SJSA1 (cell line): ENCODE measurements around the gene CTDP1. TPM values are rescaled to one million over a fixed set of nuclear protein-coding genes. Genes with fewer than 3 reads are reported as not detected.

Experiments used
- DNase-seq, 2 experiments: peaks; one replicate each; pipeline ENCODE4 v3.0.0-alpha.2; 2015 to 2020; ENCODE audit warnings: low spot score in 2 of 2, low read depth in 1 of 2
- H3K27ac ChIP-seq: fragments of 250-450 bp; sonication (Bioruptor Pico); 2 replicates; pipeline ENCODE4 v1.5.1; 2020; ENCODE audit warnings: mild to moderate bottlenecking, moderate library complexity
- H3K27me3 ChIP-seq: fragments of 250-450 bp; sonication (Bioruptor Pico); replicated peaks from 2 replicates; pipeline ENCODE4 v1.5.1; 2020; ENCODE audit warnings: mild to moderate bottlenecking, moderate library complexity
- H3K36me3 ChIP-seq: fragments of 250-450 bp; sonication (Bioruptor Pico); 2 replicates; pipeline ENCODE4 v1.5.1; 2020; ENCODE audit warnings: mild to moderate bottlenecking
- H3K4me1 ChIP-seq: fragments of 250-450 bp; sonication (Bioruptor Pico); replicated peaks from 2 replicates; pipeline ENCODE4 v1.6.1; 2021; ENCODE audit warnings: mild to moderate bottlenecking
- H3K4me3 ChIP-seq: fragments of 250-450 bp; sonication (Bioruptor Pico); 2 replicates; pipeline ENCODE4 v1.5.1; 2020; ENCODE audit warnings: mild to moderate bottlenecking
- H3K9me3 ChIP-seq: fragments of 250-450 bp; sonication (Bioruptor Pico); replicated peaks from 2 replicates; pipeline ENCODE4 v1.5.1; 2020; ENCODE audit warnings: mild to moderate bottlenecking
- total RNA-seq: library from RNA; depleted of rRNA; stranded (reverse); fragments of >200 nt; shearing (Covaris generic); gene quantifications from 2 replicates; pipeline ENCODE4 v1.2.3, GENCODE V29; 2014; rRNA removed

The CTDP1 gene
- 23.0 TPM in 2 replicates for total RNA-seq

DNA sequence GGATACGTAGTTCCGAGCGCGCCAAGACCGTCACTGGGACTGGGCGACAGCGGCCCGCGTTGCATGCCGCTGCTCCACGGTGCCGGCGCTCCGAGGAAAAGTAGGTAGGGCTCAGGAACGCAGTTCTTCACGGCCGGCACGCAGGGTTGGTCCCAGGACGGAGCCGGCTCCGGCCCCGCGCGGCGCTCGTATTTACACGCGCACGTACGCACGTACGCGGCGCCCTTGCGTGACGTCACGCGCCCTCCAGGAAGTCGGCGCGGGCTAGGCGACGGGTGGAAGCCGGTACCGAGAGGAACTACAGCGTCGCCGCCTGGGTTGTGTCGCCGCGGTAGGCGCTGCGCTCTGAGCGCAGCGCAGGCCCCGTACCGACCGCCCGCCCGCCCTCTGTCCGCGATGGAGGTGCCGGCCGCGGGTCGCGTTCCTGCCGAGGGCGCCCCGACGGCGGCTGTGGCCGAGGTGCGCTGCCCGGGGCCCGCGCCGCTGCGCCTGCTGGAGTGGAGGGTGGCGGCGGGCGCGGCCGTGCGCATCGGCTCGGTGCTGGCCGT lies at the start of gene CTDP1:
CTDP1 (plus strand) TSS at position 252 of the 548 bp plus-strand sequence; CDS start at position 397, 145 bp downstream.
- peak within 1 kb of the TSS; percentile 92 for H3K4me3 ChIP-seq
- no peaks in the 10 kb centered on the region for H3K27me3 ChIP-seq
- H3K27ac ChIP-seq = peak within 1 kb of the TSS; percentile 98
- no peaks in the 10 kb centered on the region for H3K9me3 ChIP-seq
- peak; percentile 89 to 99 for DNase-seq
- peaks cover 28% of the 10 kb centered on the region for H3K36me3 ChIP-seq
- peaks cover 14% of the 10 kb centered on the region for H3K4me1 ChIP-seq

DNA sequence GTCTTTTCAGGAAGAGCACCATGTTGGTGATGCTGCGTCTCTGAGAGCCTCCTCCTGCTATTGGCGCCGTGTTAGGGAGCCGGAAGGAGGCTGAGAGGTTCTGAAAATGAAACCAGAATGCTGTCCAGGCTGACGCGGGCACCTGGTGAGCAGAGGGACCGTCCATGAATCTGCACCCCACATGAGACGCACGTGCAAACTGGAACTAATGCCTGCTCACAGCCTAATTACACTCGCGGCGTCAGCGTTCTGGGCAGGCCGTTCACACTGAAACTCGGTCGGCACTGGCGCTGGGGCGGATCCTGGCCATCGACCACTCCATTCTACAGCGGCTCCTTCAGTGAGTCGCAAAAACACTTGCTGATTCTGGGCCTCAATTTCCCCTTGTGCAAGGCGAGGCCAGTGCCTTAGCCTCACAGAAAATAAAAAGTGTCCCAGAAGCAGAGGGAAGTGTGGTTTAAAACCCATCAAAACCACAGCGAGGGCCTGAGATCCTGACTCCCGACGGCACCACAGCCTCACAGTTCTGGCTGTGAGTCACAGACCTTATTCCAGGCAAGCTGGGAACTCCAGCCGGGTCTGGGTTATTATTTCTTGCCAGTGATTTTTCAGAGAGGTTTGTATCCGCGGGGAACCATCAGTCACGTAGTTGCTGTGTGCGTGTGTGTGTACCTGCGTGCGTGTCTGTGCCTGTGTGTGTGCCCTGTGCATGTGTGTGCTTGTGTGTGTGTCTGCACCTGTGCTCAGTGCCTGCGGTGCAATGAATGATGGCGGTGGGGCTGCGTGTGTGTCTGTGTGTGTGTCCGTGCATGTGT lies 49.1 kb upstream of the CTDP1 start:
- H3K27ac ChIP-seq = no peak overlapping the region
- peaks cover 13% of the 10 kb centered on the region for H3K4me1 ChIP-seq
- 0 out of 2 replicates have a peak, but pooled peaks cover 4% of the 10 kb centered on the region for H3K9me3 ChIP-seq
- H3K36me3 ChIP-seq = no peaks in the 10 kb centered on the region
- H3K4me3 ChIP-seq = no peak overlapping the region
- no peaks in the 10 kb centered on the region for H3K27me3 ChIP-seq
- DNase-seq = no peak

GRCh38 chr18:79631096-79631507 lies 48.5 kb upstream of the CTDP1 start:
- Histone ChIP-seq H3K27me3 (no peaks in the 10 kb centered on the region), H3K4me1 (peaks cover 13% of the 10 kb centered on the region), H3K27ac (no peak overlapping the region), H3K4me3 (no peak overlapping the region), H3K9me3 (0 out of 2 replicates have a peak, but pooled peaks cover 4% of the 10 kb centered on the region), H3K36me3 (no peaks in the 10 kb centered on the region)
- DNase-seq = no peak

GRCh38 chr18:79631761-79632446 lies 47.7 kb upstream of the CTDP1 start:
- DNase-seq = no peak
- no peak overlapping the region for H3K4me3 ChIP-seq
- H3K9me3 ChIP-seq = 0 out of 2 replicates have a peak, but pooled peaks cover 4% of the 10 kb centered on the region
- no peaks in the 10 kb centered on the region for H3K36me3 ChIP-seq
- H3K27me3 ChIP-seq = no peaks in the 10 kb centered on the region
- H3K27ac ChIP-seq = no peak overlapping the region
- peaks cover 13% of the 10 kb centered on the region for H3K4me1 ChIP-seq

DNA sequence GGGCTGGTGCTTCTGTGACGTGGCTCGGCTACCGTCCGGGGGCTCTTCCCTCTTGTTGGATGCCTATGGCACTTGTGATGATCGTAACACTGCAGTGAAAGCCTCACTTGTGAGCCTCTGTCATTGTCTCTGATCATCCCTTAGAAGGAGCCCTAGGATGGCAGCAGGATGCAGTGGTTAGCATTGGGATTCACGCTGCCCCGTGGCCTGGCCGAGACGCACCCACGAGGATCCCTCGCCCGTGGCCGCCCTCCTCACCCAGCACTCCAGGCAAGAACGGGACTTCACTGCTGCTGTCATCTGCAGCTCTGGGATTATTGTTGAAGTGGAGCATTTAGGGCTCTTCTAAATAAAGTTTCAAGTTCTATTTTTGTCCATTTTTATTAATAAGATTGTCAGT lies 46.8 kb upstream of the CTDP1 start:
- no peak for DNase-seq
- Histone ChIP-seq H3K27ac (no peak overlapping the region), H3K4me1 (peaks cover 13% of the 10 kb centered on the region), H3K4me3 (no peak overlapping the region), H3K36me3 (no peaks in the 10 kb centered on the region), H3K27me3 (no peaks in the 10 kb centered on the region), H3K9me3 (0 out of 2 replicates have a peak, but pooled peaks cover 4% of the 10 kb centered on the region)

GRCh38 chr18:79634186-79634585 lies 45.4 kb upstream of the CTDP1 start:
- Histone ChIP-seq H3K36me3 (no peaks in the 10 kb centered on the region), H3K9me3 (0 out of 2 replicates have a peak, but pooled peaks cover 4% of the 10 kb centered on the region), H3K4me3 (no peak overlapping the region), H3K27ac (no peak overlapping the region), H3K4me1 (peaks cover 13% of the 10 kb centered on the region), H3K27me3 (no peaks in the 10 kb centered on the region)
- no peak for DNase-seq

DNA sequence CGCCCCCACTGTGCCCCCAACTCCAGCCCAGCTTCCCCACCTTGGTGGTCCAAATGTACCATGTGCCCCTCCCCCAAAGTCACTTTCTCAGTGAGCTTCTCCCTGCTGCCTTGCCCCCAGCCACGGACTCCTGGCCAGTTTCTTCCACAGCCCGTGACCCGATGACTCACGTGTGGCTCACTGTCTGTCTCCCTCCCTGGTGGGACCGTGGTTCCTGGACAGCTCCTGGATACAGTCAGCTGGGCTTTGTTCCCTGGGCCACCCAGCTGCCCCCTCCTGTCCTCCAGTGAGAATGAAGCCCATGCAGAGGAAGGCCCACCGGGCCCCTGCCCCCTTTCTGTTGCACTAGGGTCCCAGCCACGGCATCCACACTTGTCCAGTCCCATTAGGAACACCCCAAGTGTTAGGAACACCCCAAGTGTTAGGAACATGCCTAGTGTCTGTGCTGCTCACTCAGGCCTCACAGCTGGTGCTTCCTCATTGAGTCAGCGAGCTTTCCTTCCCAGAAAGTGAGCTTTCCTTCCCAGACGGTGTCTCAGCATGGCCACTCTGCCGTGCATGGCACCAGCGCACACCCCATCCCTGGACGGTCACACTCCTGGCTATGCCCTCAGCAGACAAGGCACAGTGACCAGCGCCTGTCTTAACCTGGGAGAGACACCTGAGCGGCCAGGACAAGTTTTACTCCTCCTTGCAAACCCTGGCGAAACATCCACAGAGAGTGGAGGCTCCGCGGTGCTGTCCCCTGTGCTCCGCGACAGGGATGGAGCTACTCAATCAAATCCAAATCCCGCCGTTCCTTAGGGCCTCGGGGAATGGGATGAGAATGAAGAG lies 44.8 kb upstream of the CTDP1 start:
- no peak overlapping the region for H3K27ac ChIP-seq
- no peaks in the 10 kb centered on the region for H3K27me3 ChIP-seq
- DNase-seq = peak in 1 of 2 experiments; percentile 46
- 0 out of 2 replicates have a peak, but pooled peaks cover 4% of the 10 kb centered on the region for H3K9me3 ChIP-seq
- H3K36me3 ChIP-seq = no peaks in the 10 kb centered on the region
- peaks cover 13% of the 10 kb centered on the region for H3K4me1 ChIP-seq
- no peak overlapping the region for H3K4me3 ChIP-seq

- H3K4me3 ChIP-seq = no peak overlapping the region
- H3K27me3 ChIP-seq = no peaks in the 10 kb centered on the region
- no peak for DNase-seq
- no peak overlapping the region for H3K27ac ChIP-seq
- H3K4me1 ChIP-seq = peaks cover 12% of the 10 kb centered on the region
- H3K36me3 ChIP-seq = no peaks in the 10 kb centered on the region
- H3K9me3 ChIP-seq = 0 out of 2 replicates have a peak, but pooled peaks cover 4% of the 10 kb centered on the region
Observed at GRCh38 chr18:79635427-79635726, 44.2 kb upstream of the CTDP1 start.

- Histone ChIP-seq H3K9me3 (0 out of 2 replicates have a peak, but pooled peaks cover 4% of the 10 kb centered on the region), H3K4me1 (peaks cover 9% of the 10 kb centered on the region), H3K27ac (no peak overlapping the region), H3K27me3 (no peaks in the 10 kb centered on the region), H3K36me3 (no peaks in the 10 kb centered on the region), H3K4me3 (no peak overlapping the region)
- no peak for DNase-seq
Observed at GRCh38 chr18:79637181-79637920, 42.3 kb upstream of the CTDP1 start.

DNA sequence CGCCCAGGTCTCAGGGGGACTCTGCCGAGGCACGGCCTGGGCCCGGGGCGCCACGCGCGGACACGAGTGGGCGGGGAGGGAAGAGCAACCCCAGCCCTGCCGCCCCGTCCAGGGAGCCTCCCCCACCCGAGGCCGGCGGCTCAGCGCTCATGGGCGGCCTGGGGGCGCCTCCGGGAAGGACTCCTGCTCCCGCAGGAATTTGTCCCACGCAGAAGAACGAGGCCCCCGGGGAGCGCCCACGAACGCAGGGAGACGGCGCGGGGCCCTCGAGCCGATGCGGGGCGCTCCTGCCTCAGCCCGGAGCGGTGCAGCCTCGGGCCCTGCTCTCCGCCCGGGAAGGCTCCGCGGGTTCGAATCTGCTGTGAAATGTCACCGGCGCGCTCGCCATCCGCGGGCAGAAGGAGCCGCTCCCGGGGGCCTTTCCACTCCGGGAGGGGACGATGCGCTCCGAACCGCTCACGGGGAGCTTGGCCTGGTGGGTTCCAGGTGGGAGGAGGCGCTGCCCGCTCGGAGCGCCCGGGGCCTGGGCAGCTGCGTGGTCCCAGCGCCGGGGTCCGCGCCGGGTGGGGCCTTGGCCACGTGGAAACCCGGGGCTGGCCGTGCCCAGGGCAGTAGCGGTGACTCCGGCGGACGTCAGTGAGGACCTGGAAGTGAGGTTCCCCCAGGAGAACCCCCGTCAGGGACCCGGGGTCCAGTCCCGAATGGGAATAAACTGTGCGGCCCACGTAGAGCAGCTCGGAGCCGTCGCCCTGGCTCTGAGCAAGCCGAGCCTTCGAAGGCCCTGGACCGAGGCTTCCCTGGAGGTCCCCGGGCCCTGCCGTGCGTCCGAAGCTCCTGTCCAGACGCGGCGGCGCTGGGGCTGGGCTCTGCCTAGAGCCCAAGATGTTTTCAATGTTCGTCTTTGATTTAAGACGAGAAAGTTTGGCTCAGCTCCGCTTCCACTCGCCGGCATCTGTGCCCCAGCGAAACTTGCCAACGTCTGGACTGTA lies 41.4 kb upstream of the CTDP1 start:
- H3K27ac ChIP-seq = no peak overlapping the region
- 0 out of 2 replicates have a peak, but pooled peaks cover 4% of the 10 kb centered on the region for H3K9me3 ChIP-seq
- H3K4me3 ChIP-seq = no peak overlapping the region
- no peaks in the 10 kb centered on the region for H3K36me3 ChIP-seq
- DNase-seq = no peak
- peaks cover 9% of the 10 kb centered on the region for H3K4me1 ChIP-seq
- no peaks in the 10 kb centered on the region for H3K27me3 ChIP-seq

GRCh38 chr18:79639072-79639829 lies 40.4 kb upstream of the CTDP1 start:
- no peaks in the 10 kb centered on the region for H3K27me3 ChIP-seq
- H3K36me3 ChIP-seq = no peaks in the 10 kb centered on the region
- H3K4me3 ChIP-seq = no peak overlapping the region
- 0 out of 2 replicates have a peak, but pooled peaks cover 1% of the 10 kb centered on the region for H3K9me3 ChIP-seq
- no peak for DNase-seq
- no peak overlapping the region for H3K27ac ChIP-seq
- peaks cover 9% of the 10 kb centered on the region for H3K4me1 ChIP-seq
